Head of caudate nucleus (tissue), 42 donors: ENCODE results near the gene MAP4K1.
"Not testable (repeated sequence)": the region's sequence is repeated elsewhere in the genome, so short reads cannot be mapped to it uniquely, and the experiment has no call there.

Source experiments
- DNase-seq, 42 donors: peaks; one replicate each; pipeline versions ENCODE4 v3.0.0 to v3.0.0-alpha.2; 2020 to 2021; ENCODE audit warnings: mixed read lengths in 7 of 42
- intact Hi-C: fragments of 100-400 bp; cut with DNase I; formaldehyde crosslinking; loops from one replicate; pipeline ENCODE4 v1.15.0; 2022

Gene MAP4K1

GRCh38 chr19:38634757-38635482 is 17.2 kb upstream of the MAP4K1 start:
- peak in 41 of 42 donors; percentile 31 to 90 (median 76) for DNase-seq

GRCh38 chr19:38632476-38633213 is 14.9 kb upstream of the MAP4K1 start:
- intact Hi-C loops: no loop called here
- no peak for DNase-seq

More at GRCh38 chr19:38634757-38635482, 17.2 kb upstream of the MAP4K1 start:
- intact Hi-C loops: no loop called here

- intact Hi-C loops: not testable (repeated sequence)
Observed at GRCh38 chr19:38631811-38632475, 14.2 kb upstream of the MAP4K1 start.

GRCh38 chr19:38631301-38631700 is 13.5 kb upstream of the MAP4K1 start:
- intact Hi-C loops, DNase-seq: not testable (repeated sequence)

More at GRCh38 chr19:38631811-38632475, 14.2 kb upstream of the MAP4K1 start:
- not testable (repeated sequence) for DNase-seq

- intact Hi-C loops: no loop called here
- DNase-seq: no peak
Observed at GRCh38 chr19:38629568-38629967, 11.8 kb upstream of the MAP4K1 start.

GRCh38 chr19:38626401-38626800 is 8.6 kb upstream of the MAP4K1 start:
- no peak for DNase-seq

GRCh38 chr19:38624822-38625221 is 7.1 kb upstream of the MAP4K1 start:
- DNase-seq: no peak
- intact Hi-C loops: no loop called here

More at GRCh38 chr19:38626401-38626800, 8.6 kb upstream of the MAP4K1 start:
- intact Hi-C loops: no loop called here

GRCh38 chr19:38619361-38620174 is 1.8 kb upstream of the MAP4K1 start:
- no peak for DNase-seq
- intact Hi-C loops: loop anchor here (5.0 to 10.0 kb wide), 3 partner anchors 215 to 233 kb away; partner anchors contain the start of genes ECH1 and FAM98C

GRCh38 chr19:38618590-38619360 is 1.0 kb upstream of the MAP4K1 start, which contains the start of gene EIF3K:
EIF3K (plus strand) TSS chr19:38619188; CDS start chr19:38619269, 81 bp downstream.
- DNase-seq: peak; percentile 96 to 99 (median 98)
- intact Hi-C loops: loop anchor here (5.0 to 10.0 kb wide), 3 partner anchors 216 to 234 kb away; partner anchors contain the start of genes ECH1 and FAM98C

- intact Hi-C loops: loop anchor here (5.0 to 10.0 kb wide), 3 partner anchors 215 to 235 kb away; partner anchors contain the start of genes ECH1 and FAM98C
- peak in 2 of 42 donors; percentile 26 to 45 for DNase-seq
Observed at GRCh38 chr19:38617283-38617763, 430 bp downstream of the MAP4K1 start.

- no peak for DNase-seq
- intact Hi-C loops: loop anchor here (5.0 to 10.0 kb wide), 3 partner anchors 214 to 236 kb away; partner anchors contain the start of genes ECH1 and FAM98C
Observed at GRCh38 chr19:38616265-38616664, 1.5 kb downstream of the MAP4K1 start.

- no peak for DNase-seq
- intact Hi-C loops: loop anchor here (5.0 to 10.0 kb wide), 3 partner anchors 213 to 237 kb away; partner anchors contain the start of genes ECH1 and FAM98C
Observed at GRCh38 chr19:38615007-38615581, 2.7 kb downstream of the MAP4K1 start.

GRCh38 chr19:38614289-38614688 is 3.5 kb downstream of the MAP4K1 start:
- intact Hi-C loops: loop anchor here (10.0 kb wide), 1 partner anchor 221 kb away; the partner anchor contains the start of gene ECH1

GRCh38 chr19:38606131-38606530 is 11.6 kb downstream of the MAP4K1 start:
- DNase-seq: no peak
- intact Hi-C loops: no loop called here

More at GRCh38 chr19:38614289-38614688, 3.5 kb downstream of the MAP4K1 start:
- no peak for DNase-seq

- intact Hi-C loops: not testable (repeated sequence)
Observed at GRCh38 chr19:38602856-38603255, 14.9 kb downstream of the MAP4K1 start.

GRCh38 chr19:38599722-38600121 is 18.0 kb downstream of the MAP4K1 start:
- intact Hi-C loops: no loop called here
- DNase-seq: no peak

More at GRCh38 chr19:38602856-38603255, 14.9 kb downstream of the MAP4K1 start:
- DNase-seq: not testable (repeated sequence)

- intact Hi-C loops: no loop called here
Observed at GRCh38 chr19:38597075-38597474, 20.7 kb downstream of the MAP4K1 start.

More at GRCh38 chr19:38597075-38597474, 20.7 kb downstream of the MAP4K1 start:
- DNase-seq: no peak
